Activated T-cell treated with anti-CD3 and anti-CD28 coated beads, Interleukin-2, amount 50 U/mL, for 72 hours (primary cell): ENCODE measurements around the gene SLC8A2. TPM values are rescaled to one million over a fixed set of nuclear protein-coding genes. Genes with fewer than 3 reads are reported as not detected.

Experiments
- ATAC-seq, 2 donors: fragments of 150-1000 bp; cut with Tn5 transposase; replicated peaks in 1 of 2; 2 replicates each; pipeline ENCODE4 v1.10.0; 2021; ENCODE audit warnings: moderate library complexity in 2 of 2, mild to moderate bottlenecking in 1 of 2
- DNase-seq, 2 donors: peaks; one replicate each; pipeline ENCODE4 v3.0.0; 2021 to 2022; ENCODE audit warnings: mixed read lengths in 1 of 2
- H3K27ac Mint-ChIP-seq: one replicate; pipeline ENCODE4 v1.8.0; 2022; ENCODE audit warnings: mild to moderate bottlenecking, moderate library complexity, mixed read lengths
- H3K27me3 Mint-ChIP-seq: one replicate; pipeline ENCODE4 v1.8.0; 2022; ENCODE audit warnings: low read depth, mixed read lengths
- H3K36me3 Mint-ChIP-seq, 2 donors: one replicate each; pipeline ENCODE4 v1.8.0; 2022; ENCODE audit warnings: mixed read lengths in 2 of 2, mild to moderate bottlenecking in 1 of 2; ENCODE audit not compliant: insufficient read depth in 2 of 2
- H3K4me1 Mint-ChIP-seq: one replicate; pipeline ENCODE4 v1.8.0; 2022; ENCODE audit warnings: low read depth, mixed read lengths
- H3K4me3 Mint-ChIP-seq, 2 donors: one replicate each; pipeline ENCODE4 v1.8.0; 2022; ENCODE audit warnings: mild to moderate bottlenecking in 2 of 2, mixed read lengths in 2 of 2, moderate library complexity in 2 of 2
- H3K9me3 Mint-ChIP-seq, 2 donors: one replicate each; pipeline ENCODE4 v1.8.0; 2022; ENCODE audit warnings: mixed read lengths in 2 of 2
- total RNA-seq, 2 donors: library from RNA; stranded (reverse); gene quantifications; one replicate each; pipeline ENCODE4 v1.2.3, GENCODE V29; 2022

Gene SLC8A2
- under 1 TPM; 0.17 to 0.97 TPM for total RNA-seq

GRCh38 chr19:47471733-47472457, at the start of gene SLC8A2:
SLC8A2 (minus strand) TSS chr19:47471893; CDS start chr19:47466403, 5,490 bp downstream.
- peak; percentile 67 to 69 for ATAC-seq
- Mint-ChIP-seq H3K9me3 (no peaks in the 10 kb centered on the region), H3K4me1 (peaks cover 15% of the 10 kb centered on the region), H3K27me3 (peaks cover 50% of the 10 kb centered on the region), H3K36me3 (no peaks in the 10 kb centered on the region), H3K4me3 (peak within 1 kb of the TSS; percentile 31 to 70), H3K27ac (no peak within 1 kb of the TSS)
- DNase-seq: peak; percentile 57 to 63

GRCh38 chr19:47520839-47521238, 49.1 kb upstream of the SLC8A2 start:
- Mint-ChIP-seq H3K4me3 (no peak overlapping the region), H3K27me3 (peaks cover 12% of the 10 kb centered on the region), H3K36me3 (no peaks in the 10 kb centered on the region), H3K4me1 (peaks cover 53% of the 10 kb centered on the region), H3K9me3 (no peaks in the 10 kb centered on the region), H3K27ac (no peak overlapping the region)
- DNase-seq: no peak
- ATAC-seq: no peak

GRCh38 chr19:47520343-47520806, 48.7 kb upstream of the SLC8A2 start:
- H3K27ac Mint-ChIP-seq: no peak overlapping the region
- no peaks in the 10 kb centered on the region for H3K9me3 Mint-ChIP-seq
- peaks cover 58% of the 10 kb centered on the region for H3K4me1 Mint-ChIP-seq
- ATAC-seq: no peak
- H3K27me3 Mint-ChIP-seq: peaks cover 12% of the 10 kb centered on the region
- no peak overlapping the region for H3K4me3 Mint-ChIP-seq
- no peak for DNase-seq
- no peaks in the 10 kb centered on the region for H3K36me3 Mint-ChIP-seq

- Mint-ChIP-seq H3K4me3 (no peak overlapping the region), H3K36me3 (peaks cover 3 to 4% of the 10 kb centered on the region in 2 donors), H3K27ac (no peak overlapping the region), H3K27me3 (peaks cover 11% of the 10 kb centered on the region), H3K4me1 (peaks cover 70% of the 10 kb centered on the region), H3K9me3 (no peaks in the 10 kb centered on the region)
- ATAC-seq (no peak), DNase-seq (no peak)
These were observed 47.2 kb upstream of the SLC8A2 start for GRCh38 chr19:47518854-47519253.

- Mint-ChIP-seq H3K4me1 (peaks cover 78% of the 10 kb centered on the region), H3K9me3 (no peaks in the 10 kb centered on the region), H3K4me3 (peak overlapping the region; percentile 4 to 61), H3K36me3 (peaks cover 3 to 4% of the 10 kb centered on the region in 2 donors), H3K27ac (peak overlapping the region; percentile 78), H3K27me3 (peaks cover 5% of the 10 kb centered on the region)
- ATAC-seq (peak in 1 of 2 donors; percentile 8), DNase-seq (peak; percentile 69 to 77)
These were observed 46.4 kb upstream of the SLC8A2 start for GRCh38 chr19:47518139-47518538.

GRCh38 chr19:47514869-47515588, 43.3 kb upstream of the SLC8A2 start, which contains the start of gene NAPA:
NAPA (minus strand) TSS chr19:47515063; CDS start chr19:47514940, 123 bp downstream.
- peak within 1 kb of the TSS; percentile 99 for H3K27ac Mint-ChIP-seq
- peak within 1 kb of the TSS; percentile 92 to 98 for H3K4me3 Mint-ChIP-seq
- DNase-seq: peak; percentile 100
- H3K4me1 Mint-ChIP-seq: peaks cover 91% of the 10 kb centered on the region
- H3K9me3 Mint-ChIP-seq: no peaks in the 10 kb centered on the region
- ATAC-seq: peak; percentile 96
- H3K36me3 Mint-ChIP-seq: peaks cover 3 to 4% of the 10 kb centered on the region in 2 donors
- no peaks in the 10 kb centered on the region for H3K27me3 Mint-ChIP-seq

GRCh38 chr19:47514151-47514868, 42.6 kb upstream of the SLC8A2 start:
- peak; percentile 1 to 2 for ATAC-seq
- Mint-ChIP-seq H3K9me3 (no peaks in the 10 kb centered on the region), H3K4me3 (peak overlapping the region; percentile 92 to 98), H3K27me3 (no peaks in the 10 kb centered on the region), H3K4me1 (peaks cover 86% of the 10 kb centered on the region), H3K27ac (peak overlapping the region; percentile 99), H3K36me3 (peaks cover 3 to 4% of the 10 kb centered on the region in 2 donors)
- DNase-seq: peak; percentile 17

GRCh38 chr19:47512948-47513319, 41.2 kb upstream of the SLC8A2 start:
- H3K4me1 Mint-ChIP-seq: peaks cover 72% of the 10 kb centered on the region
- H3K36me3 Mint-ChIP-seq: peaks cover 3 to 4% of the 10 kb centered on the region in 2 donors
- H3K27me3 Mint-ChIP-seq: no peaks in the 10 kb centered on the region
- ATAC-seq (no peak), DNase-seq (no peak)
- H3K27ac Mint-ChIP-seq: peak overlapping the region; percentile 99
- H3K4me3 Mint-ChIP-seq: peak overlapping the region; percentile 92 to 98
- H3K9me3 Mint-ChIP-seq: no peaks in the 10 kb centered on the region

- peaks cover 67% of the 10 kb centered on the region for H3K4me1 Mint-ChIP-seq
- peak overlapping the region; percentile 92 to 98 for H3K4me3 Mint-ChIP-seq
- peak overlapping the region; percentile 99 for H3K27ac Mint-ChIP-seq
- H3K9me3 Mint-ChIP-seq: no peaks in the 10 kb centered on the region
- H3K27me3 Mint-ChIP-seq: no peaks in the 10 kb centered on the region
- DNase-seq (no peak), ATAC-seq (no peak)
- peaks cover 3 to 4% of the 10 kb centered on the region in 2 donors for H3K36me3 Mint-ChIP-seq
These were observed 40.7 kb upstream of the SLC8A2 start for GRCh38 chr19:47512183-47512947.

GRCh38 chr19:47511681-47512080, 40.0 kb upstream of the SLC8A2 start:
- no peak for ATAC-seq
- H3K4me3 Mint-ChIP-seq: no peak overlapping the region

GRCh38 chr19:47511128-47511517, 39.4 kb upstream of the SLC8A2 start:
- H3K4me3 Mint-ChIP-seq: no peak overlapping the region
- ATAC-seq (no peak), DNase-seq (no peak)
- no peaks in the 10 kb centered on the region for H3K27me3 Mint-ChIP-seq
- H3K9me3 Mint-ChIP-seq: no peaks in the 10 kb centered on the region
- peaks cover 54% of the 10 kb centered on the region for H3K4me1 Mint-ChIP-seq
- no peak overlapping the region for H3K27ac Mint-ChIP-seq
- peaks cover 3 to 4% of the 10 kb centered on the region in 2 donors for H3K36me3 Mint-ChIP-seq

More at GRCh38 chr19:47511681-47512080, 40.0 kb upstream of the SLC8A2 start:
- H3K4me1 Mint-ChIP-seq: peaks cover 60% of the 10 kb centered on the region
- no peak for DNase-seq
- peaks cover 3 to 4% of the 10 kb centered on the region in 2 donors for H3K36me3 Mint-ChIP-seq
- no peaks in the 10 kb centered on the region for H3K27me3 Mint-ChIP-seq
- H3K27ac Mint-ChIP-seq: peak overlapping the region; percentile 99
- no peaks in the 10 kb centered on the region for H3K9me3 Mint-ChIP-seq

- H3K36me3 Mint-ChIP-seq: peaks cover 3 to 4% of the 10 kb centered on the region in 2 donors
- no peak for ATAC-seq
These were observed 38.9 kb upstream of the SLC8A2 start for GRCh38 chr19:47510516-47511127.

More at GRCh38 chr19:47510516-47511127, 38.9 kb upstream of the SLC8A2 start:
- Mint-ChIP-seq H3K4me3 (no peak overlapping the region), H3K9me3 (no peaks in the 10 kb centered on the region), H3K27ac (no peak overlapping the region), H3K27me3 (no peaks in the 10 kb centered on the region), H3K4me1 (peaks cover 49% of the 10 kb centered on the region)
- DNase-seq: no peak
